Type B pancreatic cell (in vitro differentiated cells): ENCODE data around the gene ADAMTSL1. TPM values are rescaled to one million over a fixed set of nuclear protein-coding genes. Genes with fewer than 3 reads are reported as not detected.

ENCODE experiments used
- DNase-seq: peaks from one replicate; pipeline ENCODE4 v3.0.0; 2021; ENCODE audit warnings: mixed read lengths; ENCODE audit not compliant: unreplicated experiment; ENCODE audit errors: extremely low spot score
- H3K27ac Mint-ChIP-seq: 2 replicates; pipeline ENCODE4 v1.8.0; 2021; ENCODE audit warnings: mild to moderate bottlenecking, mixed read lengths
- H3K27me3 Mint-ChIP-seq: 2 replicates; pipeline ENCODE4 v1.8.0; 2021; ENCODE audit warnings: mixed read lengths
- H3K36me3 Mint-ChIP-seq: 2 replicates; pipeline ENCODE4 v1.8.0; 2021; ENCODE audit warnings: mixed read lengths
- H3K4me1 Mint-ChIP-seq: one replicate; pipeline ENCODE4 v1.8.0; 2021; ENCODE audit warnings: mixed read lengths; ENCODE audit not compliant: unreplicated experiment
- H3K4me3 Mint-ChIP-seq: 2 replicates; pipeline ENCODE4 v1.8.0; 2021; ENCODE audit warnings: mild to moderate bottlenecking, mixed read lengths
- H3K9me3 Mint-ChIP-seq: 2 replicates; pipeline ENCODE4 v1.8.0; 2021; ENCODE audit warnings: mixed read lengths
- total RNA-seq: library from RNA; stranded (reverse); gene quantifications from 2 replicates; pipeline ENCODE4 v1.2.1, GENCODE V29; 2021; ENCODE audit warnings: low replicate concordance
- TF ChIP-seq, protein P1 (sequence below): fragments of 200-600 bp; sonication (generic); conservative IDR thresholded peaks from 2 replicates; pipeline ENCODE4 v1.5.0; 2021; ENCODE audit warnings: antibody characterized with exemption, mild to moderate bottlenecking

ADAMTSL1 gene
- total RNA-seq, 1 donor from 2014 or later: 28.6 TPM

DNA sequence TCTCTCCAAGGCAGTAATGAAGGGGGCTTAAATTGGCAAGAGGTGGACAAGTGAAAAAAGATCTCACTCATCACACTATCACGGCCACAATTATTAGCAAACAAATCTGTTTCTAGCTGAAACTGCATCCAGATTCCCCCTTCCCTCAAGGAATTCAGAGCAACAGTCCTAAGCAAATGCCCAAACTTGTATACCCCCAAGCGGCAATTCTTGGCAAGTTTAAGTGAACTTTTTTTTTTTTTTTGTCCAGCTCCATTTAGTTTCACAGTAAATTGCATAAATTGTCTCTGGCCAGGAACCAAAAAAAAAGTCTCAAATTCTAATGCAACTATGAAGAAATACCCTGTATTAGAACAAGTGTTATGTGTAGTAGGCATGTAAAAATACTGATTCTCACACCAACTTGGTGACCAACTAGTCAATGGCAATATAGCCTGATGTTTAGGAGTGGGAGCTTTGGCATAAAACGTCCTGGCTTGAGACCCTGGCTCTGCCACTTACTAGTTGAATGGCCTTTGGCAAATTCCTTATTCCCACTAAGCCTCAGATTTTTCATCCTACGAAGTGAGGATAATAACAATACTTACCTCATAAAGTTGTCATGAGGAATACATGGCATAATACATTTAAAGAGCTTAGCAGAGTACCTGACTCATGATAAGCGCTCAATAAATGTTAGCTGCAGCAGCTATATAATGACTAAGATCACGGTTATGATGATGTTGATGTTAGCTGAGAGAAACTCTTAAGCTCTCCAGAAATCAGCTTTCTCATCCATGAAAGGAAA, 193.2 kb downstream of the ADAMTSL1 start:
- H3K36me3 Mint-ChIP-seq: peaks cover 8% of the 10 kb centered on the region
- DNase-seq: no peak
- no peaks in the 10 kb centered on the region for H3K27me3 Mint-ChIP-seq
- TF ChIP-seq, protein P1, sequence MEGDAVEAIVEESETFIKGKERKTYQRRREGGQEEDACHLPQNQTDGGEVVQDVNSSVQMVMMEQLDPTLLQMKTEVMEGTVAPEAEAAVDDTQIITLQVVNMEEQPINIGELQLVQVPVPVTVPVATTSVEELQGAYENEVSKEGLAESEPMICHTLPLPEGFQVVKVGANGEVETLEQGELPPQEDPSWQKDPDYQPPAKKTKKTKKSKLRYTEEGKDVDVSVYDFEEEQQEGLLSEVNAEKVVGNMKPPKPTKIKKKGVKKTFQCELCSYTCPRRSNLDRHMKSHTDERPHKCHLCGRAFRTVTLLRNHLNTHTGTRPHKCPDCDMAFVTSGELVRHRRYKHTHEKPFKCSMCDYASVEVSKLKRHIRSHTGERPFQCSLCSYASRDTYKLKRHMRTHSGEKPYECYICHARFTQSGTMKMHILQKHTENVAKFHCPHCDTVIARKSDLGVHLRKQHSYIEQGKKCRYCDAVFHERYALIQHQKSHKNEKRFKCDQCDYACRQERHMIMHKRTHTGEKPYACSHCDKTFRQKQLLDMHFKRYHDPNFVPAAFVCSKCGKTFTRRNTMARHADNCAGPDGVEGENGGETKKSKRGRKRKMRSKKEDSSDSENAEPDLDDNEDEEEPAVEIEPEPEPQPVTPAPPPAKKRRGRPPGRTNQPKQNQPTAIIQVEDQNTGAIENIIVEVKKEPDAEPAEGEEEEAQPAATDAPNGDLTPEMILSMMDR: no peak
- no peak overlapping the region for H3K4me3 Mint-ChIP-seq
- no peaks in the 10 kb centered on the region for H3K4me1 Mint-ChIP-seq
- no peaks in the 10 kb centered on the region for H3K9me3 Mint-ChIP-seq
- no peak overlapping the region for H3K27ac Mint-ChIP-seq

DNA sequence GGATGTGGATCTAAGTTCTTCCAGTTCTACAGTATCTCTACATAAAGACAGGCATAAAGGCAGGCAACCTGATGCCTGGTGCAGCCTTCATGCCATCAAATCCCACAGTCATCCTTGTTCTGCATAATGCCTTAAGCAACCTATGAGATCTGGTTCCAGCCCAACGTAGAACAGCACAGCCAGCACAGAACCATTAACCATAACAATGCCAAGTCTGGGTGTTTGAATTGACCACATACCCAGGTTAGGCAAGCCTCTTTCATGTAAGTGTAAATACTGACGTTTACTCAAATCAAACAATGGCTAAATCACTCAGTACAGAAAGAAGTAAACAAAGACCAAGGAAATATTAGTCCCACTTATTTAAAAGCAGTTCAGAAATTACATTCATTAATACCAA, 195.0 kb downstream of the ADAMTSL1 start:
- Mint-ChIP-seq H3K27ac (peak overlapping the region; percentile 56), H3K4me1 (peaks cover 5% of the 10 kb centered on the region), H3K27me3 (no peaks in the 10 kb centered on the region), H3K9me3 (no peaks in the 10 kb centered on the region), H3K4me3 (no peak overlapping the region), H3K36me3 (peaks cover 8% of the 10 kb centered on the region)
- TF ChIP-seq, protein P1: no peak
- DNase-seq: no peak

DNA sequence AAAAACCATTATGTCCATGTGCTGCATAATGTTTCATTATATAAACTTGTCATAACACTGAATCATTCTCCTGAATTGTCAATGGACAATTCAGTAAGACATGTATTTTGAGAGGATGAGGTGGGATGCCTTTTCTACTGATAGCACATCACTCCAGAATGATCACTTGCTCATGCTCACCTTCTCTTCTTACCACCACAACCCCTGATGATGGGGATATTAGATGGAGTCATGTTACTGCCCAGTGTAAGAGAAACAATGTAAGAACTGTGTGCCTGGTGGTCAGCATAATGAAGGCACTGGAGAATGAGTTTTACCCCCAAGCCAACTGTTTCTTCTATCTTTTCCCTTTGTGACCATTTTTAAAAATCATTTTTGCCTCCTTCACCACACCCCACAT, 198.8 kb downstream of the ADAMTSL1 start:
- TF ChIP-seq, protein P1: no peak
- H3K36me3 Mint-ChIP-seq: peaks cover 4% of the 10 kb centered on the region
- H3K4me3 Mint-ChIP-seq: no peak overlapping the region
- H3K4me1 Mint-ChIP-seq: peaks cover 9% of the 10 kb centered on the region
- no peak for DNase-seq
- H3K27ac Mint-ChIP-seq: no peak overlapping the region
- H3K27me3 Mint-ChIP-seq: no peaks in the 10 kb centered on the region
- no peaks in the 10 kb centered on the region for H3K9me3 Mint-ChIP-seq

DNA sequence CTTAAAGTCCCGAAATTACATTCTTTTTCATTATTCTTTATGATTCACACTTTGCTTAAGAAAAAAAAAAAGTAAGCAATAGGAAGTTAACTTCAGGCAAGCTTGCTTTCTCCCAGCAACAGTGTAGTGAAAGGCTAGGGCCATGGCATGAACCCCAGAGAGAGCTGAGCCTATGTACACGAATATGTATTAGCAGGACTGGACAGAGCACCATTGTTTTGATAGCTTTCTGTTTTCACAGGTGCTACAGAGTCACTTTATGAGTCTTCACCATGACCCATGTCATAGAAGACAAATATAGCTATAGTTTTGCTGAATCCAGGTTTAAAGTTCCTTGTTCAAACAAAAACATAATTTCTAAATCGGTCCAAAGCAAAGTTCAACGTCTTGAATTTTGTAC, 199.2 kb downstream of the ADAMTSL1 start:
- Mint-ChIP-seq H3K36me3 (peaks cover 4% of the 10 kb centered on the region), H3K27ac (no peak overlapping the region), H3K4me1 (peaks cover 9% of the 10 kb centered on the region), H3K27me3 (no peaks in the 10 kb centered on the region), H3K4me3 (no peak overlapping the region), H3K9me3 (no peaks in the 10 kb centered on the region)
- TF ChIP-seq, protein P1: no peak
- DNase-seq: no peak

DNA sequence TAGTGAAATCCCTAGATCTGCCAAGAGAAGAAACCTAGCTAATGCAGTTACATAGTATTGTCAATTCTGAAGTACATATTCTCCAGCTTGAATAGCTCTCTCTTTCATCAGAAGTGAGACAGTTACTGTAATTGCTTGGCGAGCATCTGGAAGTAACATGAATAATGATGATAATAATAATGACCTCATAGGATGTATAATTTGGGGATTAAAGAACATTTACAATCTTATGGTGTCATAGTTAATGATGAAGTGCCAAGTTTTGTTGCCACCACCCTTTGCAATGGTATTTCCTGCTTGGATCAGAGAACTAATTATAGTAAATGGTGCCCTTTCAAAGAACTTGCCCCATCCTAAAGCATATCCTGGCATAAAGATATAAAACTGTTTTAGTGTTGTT, 201.4 kb downstream of the ADAMTSL1 start:
- DNase-seq: no peak
- Mint-ChIP-seq H3K36me3 (no peaks in the 10 kb centered on the region), H3K9me3 (no peaks in the 10 kb centered on the region), H3K4me3 (no peak overlapping the region), H3K4me1 (peaks cover 9% of the 10 kb centered on the region), H3K27me3 (no peaks in the 10 kb centered on the region), H3K27ac (no peak overlapping the region)
- TF ChIP-seq, protein P1: no peak
